ENCODE data around the gene PRR15L.

GRCh38 chr17:47925678-47925988, 32.0 kb downstream of the PRR15L start:
- TF ChIP-seq YY1 (IDR thresholded peaks at IDR 0.05; ENCODE audit: insufficient read depth, insufficient read length) = no peak
- no peak for TF ChIP-seq ZNF274 (IDR thresholded peaks at IDR 0.05; ENCODE audit: low read depth, low read length)
- TF ChIP-seq SUZ12 (IDR thresholded peaks at IDR 0.05; ENCODE audit: extremely low read depth, insufficient read depth, insufficient read length) = no peak
